CD4-positive, alpha-beta T cell treated with Interleukin-15 for 4 hours (primary cell): ENCODE data around the gene NFIX.

Experiments used
- DNase-seq: peaks from one replicate; pipeline ENCODE4 v3.0.0-alpha.2; 2020; ENCODE audit warnings: low spot score

The NFIX gene

GRCh38 chr19:12990431-12990830 lies 4.8 kb upstream of the NFIX start:
- no peak for DNase-seq

DNA sequence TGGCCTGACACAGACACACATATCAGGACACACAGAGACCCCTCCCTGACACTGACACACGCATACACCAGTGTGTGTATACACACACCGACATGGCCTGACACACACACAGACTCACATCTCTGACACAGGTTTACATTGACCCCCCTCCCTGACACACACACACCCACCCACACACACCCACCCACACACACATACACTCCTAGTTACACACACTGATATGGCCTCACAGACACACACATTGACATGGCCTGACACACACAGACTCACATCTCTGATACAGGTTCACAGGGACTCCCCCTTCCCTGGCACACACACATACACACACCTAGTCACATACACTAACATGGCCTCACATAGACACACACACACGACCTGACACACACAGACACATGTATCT lies 4.4 kb upstream of the NFIX start:
- DNase-seq = no peak

GRCh38 chr19:12991296-12991695 lies 4.0 kb upstream of the NFIX start:
- no peak for DNase-seq

GRCh38 chr19:12992729-12993128 lies 2.5 kb upstream of the NFIX start:
- no peak for DNase-seq

DNA sequence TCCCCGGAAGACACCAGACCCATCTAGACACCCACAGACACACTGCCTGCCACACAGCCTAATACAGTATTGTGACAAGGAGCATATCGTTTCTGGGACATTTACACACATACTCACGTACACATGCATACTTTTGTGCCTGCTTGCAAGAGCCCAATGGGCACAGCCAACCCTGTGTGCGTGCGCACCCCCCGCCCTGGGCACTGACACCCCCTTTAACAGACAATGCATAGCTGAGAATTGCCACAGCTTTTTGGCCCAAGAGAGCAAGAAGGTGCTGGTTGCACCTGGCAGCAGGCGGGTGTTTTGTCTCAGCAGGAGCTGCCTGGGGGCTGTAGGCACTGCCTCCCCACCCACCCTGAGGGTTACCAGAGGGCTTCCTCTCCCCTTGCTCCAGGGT lies 1.7 kb upstream of the NFIX start:
- DNase-seq = no peak

DNA sequence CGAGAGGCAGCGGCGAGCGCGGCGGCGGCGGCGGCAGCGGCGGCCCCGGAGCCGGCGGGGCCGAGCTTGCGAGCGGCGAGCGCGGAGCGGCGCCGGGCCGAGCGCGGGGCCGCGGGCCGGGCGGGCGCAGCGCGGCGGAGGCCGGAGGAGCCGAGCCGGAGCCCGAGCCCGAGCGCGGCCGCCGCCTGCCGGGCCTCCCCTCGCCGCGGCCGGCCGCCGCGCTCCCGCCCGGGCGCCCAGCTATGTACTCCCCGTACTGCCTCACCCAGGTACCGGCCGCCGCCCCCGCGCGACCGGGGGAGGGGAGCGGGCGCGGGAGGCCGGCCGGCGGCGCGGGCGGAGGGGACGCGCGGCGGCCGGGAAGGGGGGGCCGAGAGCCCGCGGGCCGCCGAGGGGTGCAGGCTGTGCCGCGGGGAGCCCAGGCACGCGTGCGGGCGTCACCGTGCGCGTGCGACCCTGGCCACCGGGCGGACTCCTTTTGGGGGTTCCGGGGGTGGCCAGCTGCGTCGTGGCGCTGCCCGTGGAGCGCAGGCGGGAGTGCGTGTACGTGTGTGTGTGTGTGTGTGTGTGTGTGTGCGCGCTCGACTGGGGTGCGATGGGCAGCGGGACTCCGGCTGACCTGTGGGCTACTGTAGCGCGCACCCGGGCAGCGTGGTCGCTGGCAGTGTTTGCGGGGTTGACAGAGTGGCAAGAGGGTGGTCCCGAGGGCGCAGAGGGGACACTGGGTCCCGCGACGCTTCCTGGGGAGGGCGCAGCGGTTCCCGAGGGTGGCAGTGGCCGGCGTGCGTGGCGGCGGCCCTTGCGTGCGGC lies 526 bp downstream of the NFIX start:
- DNase-seq = no peak

- no peak for DNase-seq
Observed at GRCh38 chr19:12996406-12997094, 1.3 kb downstream of the NFIX start.

- no peak for DNase-seq
Observed at GRCh38 chr19:12997179-12997966, 2.1 kb downstream of the NFIX start.

DNA sequence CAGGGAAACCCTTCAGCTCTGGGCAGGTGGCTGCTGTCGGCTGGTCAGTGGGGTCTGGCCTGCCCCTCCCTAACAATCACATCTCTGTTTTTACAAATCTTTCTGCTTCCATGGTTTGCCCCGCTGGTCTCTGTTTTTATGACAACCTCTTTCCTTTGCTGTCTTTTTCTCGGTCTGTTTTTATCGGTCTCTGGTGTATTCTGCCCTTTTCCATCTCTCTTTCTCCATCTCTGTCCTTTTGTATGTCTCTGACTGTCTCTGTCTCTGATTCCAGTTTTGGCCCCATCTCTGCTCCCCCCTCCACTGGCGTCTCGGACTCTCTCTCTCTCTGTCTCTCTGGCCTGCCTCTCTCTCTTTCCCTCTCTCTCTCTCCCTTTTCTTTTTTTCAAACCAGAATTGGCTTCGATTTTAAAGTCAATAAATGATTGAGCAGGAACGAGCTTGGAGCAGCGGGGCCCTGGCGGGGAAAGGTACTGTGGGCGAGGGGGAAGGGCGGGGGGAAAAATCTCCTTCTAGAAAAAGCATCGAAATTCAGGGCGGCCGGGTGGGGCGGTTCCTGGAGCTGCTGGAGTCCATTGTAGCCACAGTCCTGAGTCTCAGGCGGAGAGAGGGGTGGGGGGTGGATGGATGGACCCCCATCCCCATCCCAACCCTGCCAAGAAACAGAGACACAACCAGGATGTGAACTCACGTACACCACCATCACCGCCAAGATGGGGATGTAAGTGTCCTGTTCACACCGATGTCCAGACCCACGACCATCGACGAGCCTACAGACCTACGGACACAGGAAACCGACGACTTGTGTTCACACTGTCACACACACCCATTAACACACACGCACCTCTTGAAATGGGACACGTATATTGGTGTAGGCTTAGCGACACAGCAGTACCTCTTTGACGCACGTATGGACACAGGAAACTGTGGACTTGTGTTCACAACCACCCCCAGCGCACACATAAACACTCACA lies 3.0 kb downstream of the NFIX start:
- DNase-seq = no peak

GRCh38 chr19:13001166-13001501 lies 5.9 kb downstream of the NFIX start:
- DNase-seq = no peak

- DNase-seq = no peak
Observed at GRCh38 chr19:13001502-13002165, 6.4 kb downstream of the NFIX start.

DNA sequence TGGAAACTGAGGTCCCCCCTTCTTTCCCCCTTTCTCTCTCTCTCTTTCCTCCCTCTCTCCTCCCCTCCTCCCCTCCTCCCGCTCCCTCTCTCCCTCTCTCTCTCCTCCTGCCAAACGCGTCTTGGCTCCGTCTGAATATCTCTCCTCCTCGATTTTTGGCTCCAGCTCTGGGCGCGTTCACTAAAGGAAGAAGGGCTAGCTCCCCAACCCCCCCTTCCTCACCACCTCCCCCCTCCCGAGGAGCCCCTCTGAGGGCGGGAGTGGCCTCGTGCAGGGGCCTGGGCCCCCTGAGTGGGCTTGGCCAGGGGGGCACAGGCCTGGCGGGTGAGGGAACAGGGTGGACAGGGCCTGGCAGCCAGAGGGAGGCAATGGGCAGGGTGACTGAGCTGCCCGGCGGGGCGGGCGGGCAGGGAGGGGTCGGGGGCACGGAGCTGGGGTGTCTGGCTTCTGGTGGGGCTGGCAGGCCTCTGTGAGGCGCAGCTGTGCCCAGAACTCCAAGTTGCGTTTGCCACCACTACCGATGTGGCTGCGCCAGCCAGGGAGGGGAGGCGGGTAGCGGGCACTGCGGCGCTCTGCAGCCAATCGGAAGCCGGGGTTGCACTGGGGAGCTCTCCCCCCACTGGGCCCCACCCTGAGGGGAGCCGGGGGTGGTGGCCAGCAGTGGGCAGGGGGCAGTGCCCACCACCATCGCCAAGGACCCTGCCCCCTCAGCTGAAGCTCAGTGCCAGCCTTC lies 7.1 kb downstream of the NFIX start:
- no peak for DNase-seq

DNA sequence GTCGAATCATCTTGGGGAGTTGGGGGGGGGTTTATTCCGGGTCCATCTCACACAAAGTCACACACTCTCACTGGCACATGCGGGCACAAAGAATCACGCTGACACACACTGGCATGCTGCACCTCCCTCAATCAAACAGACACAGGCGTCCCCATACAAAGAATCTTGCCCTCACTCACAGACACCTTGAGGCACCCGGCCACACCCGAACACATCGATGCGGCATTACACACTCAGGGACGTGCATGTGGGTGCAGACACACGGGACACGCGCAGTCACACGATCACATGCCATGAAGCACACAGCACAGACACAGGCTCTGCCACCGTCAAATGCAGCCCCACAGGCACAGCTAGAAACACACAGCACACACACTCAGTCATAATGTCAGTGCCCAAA lies 7.8 kb downstream of the NFIX start:
- DNase-seq = no peak

DNA sequence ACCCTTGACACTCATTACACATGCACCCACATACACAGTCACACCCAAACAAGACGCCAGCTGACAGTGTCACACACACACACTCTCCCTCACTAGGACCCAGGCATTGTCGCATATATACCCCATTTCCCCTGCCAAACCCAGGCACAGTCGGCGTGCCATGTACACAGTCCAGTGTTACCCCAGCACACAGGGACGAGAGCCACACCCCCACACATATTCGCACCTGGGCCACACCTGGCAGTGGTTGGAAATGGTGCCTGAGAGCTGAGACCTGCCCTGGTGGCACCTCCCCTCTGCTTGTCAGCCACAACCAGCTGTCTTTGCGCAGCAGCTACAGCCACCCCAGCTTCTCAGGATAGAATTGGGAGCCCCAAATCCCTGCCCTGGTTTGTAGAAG lies 9.0 kb downstream of the NFIX start:
- DNase-seq = no peak

DNA sequence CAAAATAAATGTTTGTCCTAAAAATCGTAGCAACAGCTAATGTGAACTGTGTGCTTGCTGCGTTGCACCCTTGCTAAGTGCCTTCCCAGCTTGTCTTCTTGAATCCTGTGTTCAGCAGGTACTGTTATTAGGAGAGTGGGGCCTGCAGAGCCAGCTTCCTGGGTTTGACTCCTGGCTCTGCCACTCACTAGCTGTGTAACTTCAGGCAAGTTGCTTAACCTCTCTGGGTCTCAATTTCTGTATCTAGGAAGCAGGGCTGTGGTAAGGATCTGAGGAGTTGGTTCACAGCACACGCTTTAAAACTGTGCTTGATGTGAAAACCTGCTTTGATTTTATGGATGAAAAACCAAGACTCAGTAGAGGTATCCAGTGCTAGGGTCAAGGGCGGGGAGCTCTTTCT lies 10.0 kb downstream of the NFIX start:
- no peak for DNase-seq

GRCh38 chr19:13005861-13006370 lies 10.6 kb downstream of the NFIX start:
- no peak for DNase-seq

GRCh38 chr19:13006431-13007281 lies 11.4 kb downstream of the NFIX start:
- no peak for DNase-seq

DNA sequence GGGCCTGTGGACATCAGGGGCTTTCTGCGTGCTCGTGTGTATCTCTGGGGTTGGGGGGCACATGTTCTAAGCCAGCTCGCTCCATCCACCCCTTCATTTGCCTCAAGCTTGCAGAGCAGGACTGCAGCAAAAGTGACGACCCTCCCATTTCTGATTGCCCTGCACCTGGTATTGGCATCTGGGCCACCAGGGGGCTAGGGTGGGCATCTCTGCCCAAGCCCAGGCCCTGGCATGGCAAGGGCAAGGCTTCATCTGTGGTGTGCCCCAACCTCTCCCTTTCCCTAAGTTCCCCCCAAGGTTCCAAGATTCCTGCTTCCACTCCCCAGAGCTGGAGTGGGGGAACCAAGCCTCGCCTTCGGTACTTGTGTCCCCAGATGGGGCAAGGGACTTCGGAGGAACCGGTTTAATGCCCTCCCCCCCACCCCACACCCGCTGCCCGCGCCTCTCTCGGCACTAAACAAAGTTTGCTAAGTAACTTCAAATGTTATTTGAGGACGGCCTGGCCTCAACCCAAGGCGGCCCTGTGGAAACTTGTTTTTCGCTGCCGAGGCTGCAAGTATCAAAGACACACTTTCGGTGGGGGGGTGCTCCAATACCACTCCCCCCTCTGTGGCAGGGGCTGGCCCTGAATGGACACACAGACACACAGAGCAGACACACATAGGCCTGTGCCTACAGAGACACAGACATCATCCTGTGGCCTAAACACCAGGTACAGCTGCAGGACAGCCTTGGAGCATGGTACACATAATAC lies 12.2 kb downstream of the NFIX start:
- no peak for DNase-seq
